Measurements from ENCODE around the gene HEMK1.
A peak's percentile ranks its signal among the peaks of the same experiment; 100 is the strongest.

The HEMK1 gene

DNA sequence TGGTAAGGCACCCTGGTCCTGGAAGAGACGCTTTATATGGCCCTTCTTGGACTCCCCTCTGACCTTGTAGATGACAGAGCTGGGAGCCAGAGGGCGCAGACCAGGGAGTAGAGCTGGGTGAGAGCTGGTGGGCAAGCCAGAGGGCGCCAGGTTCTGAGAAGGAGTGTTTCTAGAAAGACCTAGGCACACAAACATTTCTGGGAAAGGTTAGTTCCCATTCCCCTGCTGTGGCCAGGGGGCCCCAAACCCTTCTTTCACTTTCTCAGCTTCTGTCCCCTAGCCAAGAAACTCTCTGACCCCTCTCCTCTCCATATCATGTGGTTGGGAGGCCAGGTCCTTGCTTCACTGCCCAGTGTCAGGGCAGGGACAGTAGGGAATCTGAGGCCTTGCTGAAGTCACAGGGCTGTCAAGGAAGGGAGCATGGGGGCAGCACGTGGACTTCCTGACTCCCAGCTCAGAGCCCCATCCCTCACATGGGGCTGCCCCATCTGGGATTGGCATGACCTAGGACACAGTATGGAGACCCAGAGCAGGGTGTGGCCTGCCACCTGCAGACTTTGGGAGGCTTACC lies 3.6 kb downstream of the HEMK1 start:
- no peak for DNase-seq (ENCODE audit: low read depth in 2 of 2, low spot score in 1 of 2)

- DNase-seq (ENCODE audit: low read depth in 2 of 2, low spot score in 1 of 2), result peak in 1 of 2 donors; percentile 49
Measured at GRCh38 chr3:50573566-50574443, 4.5 kb downstream of the HEMK1 start.

- no peak for DNase-seq (ENCODE audit: low read depth in 2 of 2, low spot score in 1 of 2)
Measured at GRCh38 chr3:50574444-50574831, 5.1 kb downstream of the HEMK1 start.

GRCh38 chr3:50575372-50575771 lies 6.0 kb downstream of the HEMK1 start:
- DNase-seq (ENCODE audit: low read depth in 2 of 2, low spot score in 1 of 2), result no peak

GRCh38 chr3:50577348-50577747 lies 8.0 kb downstream of the HEMK1 start:
- DNase-seq (ENCODE audit: low read depth in 2 of 2, low spot score in 1 of 2), result no peak

DNA sequence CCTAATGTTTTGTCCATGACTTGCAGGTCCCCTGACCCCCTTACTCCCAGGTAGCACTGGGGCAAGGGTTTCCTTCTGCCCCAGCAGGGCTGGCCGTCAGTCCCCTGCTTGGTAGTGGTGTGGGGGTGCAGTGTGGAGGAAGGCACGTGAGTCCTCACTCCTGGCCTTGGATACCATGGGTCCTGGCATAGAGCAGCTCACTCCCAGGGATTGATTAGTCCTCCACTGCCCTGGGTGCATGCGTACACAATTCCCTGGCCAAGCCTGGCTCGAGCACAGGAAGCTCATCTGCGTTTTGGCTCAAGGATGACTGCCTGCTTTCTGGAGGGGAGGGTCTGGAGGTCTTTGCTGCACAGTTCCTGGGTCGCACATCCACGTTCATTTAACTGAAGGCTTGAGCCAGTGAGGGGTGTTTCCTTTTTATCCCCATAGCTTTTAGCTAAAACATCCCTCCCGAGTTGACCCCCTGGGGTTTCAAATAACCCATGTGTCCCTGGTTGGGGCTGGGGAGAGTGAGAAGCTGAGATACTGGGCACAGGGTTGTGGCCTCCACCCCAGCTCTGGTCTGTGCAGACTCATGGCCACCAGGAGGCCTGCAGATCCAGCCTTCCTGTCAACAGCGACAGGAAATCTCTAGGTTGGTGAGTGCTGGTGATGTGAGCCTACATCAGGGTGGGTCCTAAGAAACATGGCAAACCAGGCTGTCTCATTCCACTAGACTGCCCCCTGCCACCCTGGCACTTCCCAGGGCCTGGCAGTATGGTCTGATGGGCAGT lies 11.5 kb downstream of the HEMK1 start:
- DNase-seq (ENCODE audit: low read depth in 2 of 2, low spot score in 1 of 2), result no peak

DNA sequence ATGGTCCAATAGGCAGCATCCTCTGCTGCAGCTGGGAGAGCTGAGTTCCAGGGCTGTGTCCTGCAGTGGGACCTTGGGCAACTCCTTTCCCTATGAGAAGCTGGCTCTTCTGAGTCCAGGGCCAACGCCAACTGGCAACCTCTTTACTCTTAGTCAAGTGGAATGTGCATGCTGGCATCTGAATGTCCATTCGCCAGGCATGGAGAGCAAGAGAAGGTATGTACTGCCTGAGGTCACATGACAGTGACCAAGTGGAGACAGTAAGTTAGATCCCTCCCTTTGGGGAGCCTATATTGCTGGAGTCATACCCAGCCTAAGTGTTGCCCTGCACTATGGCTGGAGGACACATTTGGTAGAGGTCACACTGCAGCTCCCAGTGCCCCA lies 12.1 kb downstream of the HEMK1 start:
- no peak for DNase-seq (ENCODE audit: low read depth in 2 of 2, low spot score in 1 of 2)

DNA sequence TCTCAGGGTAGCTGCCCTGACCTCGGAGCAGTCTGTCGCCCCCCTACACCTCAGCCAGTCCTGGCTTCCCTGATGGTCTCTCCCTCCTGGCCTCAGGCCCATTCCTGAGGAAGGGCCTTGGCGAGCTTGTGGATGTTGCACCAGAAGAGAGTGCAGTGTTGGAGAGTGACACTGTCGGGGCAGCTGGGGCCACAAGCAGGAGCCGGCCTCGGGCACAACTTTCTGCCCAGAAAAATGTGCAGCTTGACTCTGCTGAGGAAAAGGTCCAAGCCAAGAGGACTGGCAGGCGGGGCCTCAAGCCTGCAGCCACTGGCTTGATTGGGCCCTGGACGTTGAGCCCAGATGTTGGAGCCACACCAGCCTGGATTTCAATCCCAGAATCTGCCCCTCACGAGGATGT lies 12.8 kb downstream of the HEMK1 start:
- DNase-seq (ENCODE audit: low read depth in 2 of 2, low spot score in 1 of 2), result no peak

GRCh38 chr3:50583897-50584296 lies 14.6 kb downstream of the HEMK1 start:
- no peak for DNase-seq (ENCODE audit: low read depth in 2 of 2, low spot score in 1 of 2)

GRCh38 chr3:50584391-50584790 lies 15.1 kb downstream of the HEMK1 start:
- no peak for DNase-seq (ENCODE audit: low read depth in 2 of 2, low spot score in 1 of 2)

- DNase-seq (ENCODE audit: low read depth in 2 of 2, low spot score in 1 of 2), result no peak
Measured at GRCh38 chr3:50585919-50586762, 16.8 kb downstream of the HEMK1 start.

DNA sequence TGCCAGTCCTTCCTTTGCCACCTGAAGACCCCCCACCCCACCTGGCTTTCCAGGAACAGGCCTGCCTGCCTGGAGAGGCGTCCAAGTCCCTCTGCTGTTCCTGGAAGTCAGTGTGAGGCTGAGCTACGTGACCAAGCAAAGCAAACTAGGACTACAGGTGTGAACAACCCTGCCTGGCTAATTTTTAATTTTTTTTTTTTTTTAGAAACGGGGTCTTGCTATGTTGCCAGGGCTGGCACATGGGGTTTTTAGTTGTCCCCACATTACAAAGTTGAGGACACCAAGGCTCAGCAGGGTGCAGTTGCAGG lies 17.4 kb downstream of the HEMK1 start:
- DNase-seq (ENCODE audit: low read depth in 2 of 2, low spot score in 1 of 2), result no peak

- DNase-seq (ENCODE audit: low read depth in 2 of 2, low spot score in 1 of 2), result no peak
Measured at GRCh38 chr3:50587373-50587772, 18.1 kb downstream of the HEMK1 start.

DNA sequence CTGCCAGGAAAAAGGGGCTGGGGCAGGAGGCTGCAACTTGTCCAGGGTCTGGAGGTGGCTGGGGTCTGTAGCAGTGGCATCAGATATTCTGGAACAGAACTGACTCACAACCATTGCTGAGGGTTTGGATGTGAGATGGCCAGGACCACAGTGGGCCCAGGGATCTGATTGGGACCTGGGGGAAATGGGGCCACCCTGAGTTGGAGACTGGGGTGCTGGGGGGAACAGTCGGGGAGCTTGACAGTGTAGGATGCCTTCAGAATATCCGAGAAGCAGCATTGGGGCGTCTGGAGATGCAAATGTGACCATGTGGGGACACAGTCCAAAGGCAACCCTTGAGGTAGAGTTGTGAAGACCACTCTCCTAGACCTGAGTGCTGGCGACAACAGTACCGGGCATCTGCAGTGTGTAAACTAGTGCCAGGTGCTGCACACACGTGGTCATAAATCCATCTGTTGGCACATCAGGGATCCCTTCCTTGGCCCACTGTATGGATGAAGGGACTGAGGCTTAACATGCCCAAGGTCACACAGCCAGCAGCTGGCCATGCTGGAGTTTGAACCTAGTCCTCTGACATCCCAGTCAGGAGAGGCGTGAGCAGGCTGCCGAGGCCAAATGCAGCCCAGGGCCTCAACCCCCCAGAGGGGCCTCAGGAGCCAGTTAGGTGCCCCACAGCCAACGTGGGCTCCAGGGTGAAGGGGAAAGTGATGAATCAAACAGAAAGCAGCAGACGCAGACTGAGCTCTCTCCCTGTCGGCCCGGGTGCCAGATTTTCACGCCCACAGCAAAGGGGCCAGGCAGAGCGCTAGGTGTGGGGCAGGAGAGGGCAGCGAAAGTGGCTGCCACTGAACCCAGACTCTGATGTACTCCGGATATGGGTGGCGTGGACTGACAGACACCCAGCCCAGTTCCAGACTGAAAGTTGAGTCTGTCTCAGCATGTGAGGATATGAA lies 18.8 kb downstream of the HEMK1 start:
- DNase-seq (ENCODE audit: low read depth in 2 of 2, low spot score in 1 of 2), result no peak

GRCh38 chr3:50588759-50589433 lies 19.6 kb downstream of the HEMK1 start:
- DNase-seq (ENCODE audit: low read depth in 2 of 2, low spot score in 1 of 2), result no peak

- no peak for DNase-seq (ENCODE audit: low read depth in 2 of 2, low spot score in 1 of 2)
Measured at GRCh38 chr3:50591196-50591741, 21.9 kb downstream of the HEMK1 start.

DNA sequence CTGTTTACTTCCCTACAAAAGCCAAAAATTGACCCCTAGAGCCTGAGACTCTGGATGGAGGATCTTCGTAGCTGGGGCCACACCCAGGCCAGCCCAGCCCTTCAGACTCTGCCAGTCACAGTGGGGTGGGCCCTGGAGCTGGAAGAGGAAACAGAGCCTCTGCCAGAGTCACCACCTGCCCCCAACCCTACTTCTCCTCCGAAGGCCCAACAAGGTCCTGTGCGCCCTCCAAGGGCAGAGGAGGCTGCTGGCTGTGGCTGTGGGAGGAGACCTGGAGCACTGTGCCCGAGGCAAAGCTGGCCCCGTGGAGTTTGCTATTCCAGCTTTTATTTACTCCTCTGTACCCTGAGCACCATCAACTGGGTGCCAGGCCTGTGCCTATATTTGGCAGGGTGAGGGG lies 23.2 kb downstream of the HEMK1 start:
- no peak for DNase-seq (ENCODE audit: low read depth in 2 of 2, low spot score in 1 of 2)

- no peak for DNase-seq (ENCODE audit: low read depth in 2 of 2, low spot score in 1 of 2)
Measured at GRCh38 chr3:50594253-50594785, 25.0 kb downstream of the HEMK1 start.

DNA sequence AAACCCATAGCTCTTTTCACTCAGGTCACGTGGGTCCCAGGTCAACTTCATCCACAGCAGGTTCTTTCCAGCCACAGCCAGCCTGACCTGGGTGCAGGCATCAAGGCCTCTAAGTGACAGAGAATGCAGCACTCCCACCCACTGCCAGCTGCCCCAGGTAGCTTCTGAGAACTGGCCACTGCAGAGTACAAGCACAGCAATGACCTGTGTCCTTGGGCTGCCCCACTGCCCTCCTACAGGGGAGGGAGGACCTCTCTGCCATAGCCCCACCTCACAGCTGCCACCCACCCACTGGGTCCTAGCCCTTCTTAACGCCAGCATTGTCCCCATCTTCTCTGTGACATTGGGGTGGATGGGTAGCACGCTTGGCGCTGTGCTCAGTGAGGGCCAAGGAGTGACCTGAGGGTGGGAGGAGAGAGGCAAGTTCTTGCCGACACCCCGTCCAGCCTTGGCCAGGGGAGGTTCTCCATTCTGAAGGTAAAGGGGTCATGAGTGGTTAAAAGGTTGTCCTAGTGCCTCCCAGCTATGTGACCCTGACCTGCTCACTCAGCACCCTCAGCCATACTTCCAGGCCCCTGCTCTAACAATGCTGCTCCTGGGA lies 29.9 kb downstream of the HEMK1 start:
- DNase-seq (ENCODE audit: low read depth in 2 of 2, low spot score in 1 of 2), result no peak
